CD4-positive, alpha-beta T cell treated with Interleukin-2 at 100 ng/mL for 4 hours (primary cell): ENCODE results near the gene CCDC81.
"Not testable (repeated sequence)": the region's sequence is repeated elsewhere in the genome, so short reads cannot be mapped to it uniquely, and the experiment has no call there.

Experiments used
- DNase-seq: peaks from one replicate; pipeline ENCODE4 v3.0.0-alpha.2; 2020; ENCODE audit warnings: low spot score

CCDC81 gene

GRCh38 chr11:86374586-86374985 is at the start of gene CCDC81:
Gene CCDC81, plus strand, starts transcription at chr11:86374887. Its CDS starts 277 bp downstream, at chr11:86375164.
- DNase-seq = no peak

- DNase-seq = no peak
These were observed 39.4 kb upstream of the CCDC81 start for GRCh38 chr11:86335131-86335767.

- DNase-seq = no peak
These were observed 37.5 kb upstream of the CCDC81 start for GRCh38 chr11:86337227-86337626.

GRCh38 chr11:86341382-86341781 is 33.3 kb upstream of the CCDC81 start:
- DNase-seq = no peak

- no peak for DNase-seq
These were observed 28.2 kb upstream of the CCDC81 start for GRCh38 chr11:86346513-86346912.

- no peak for DNase-seq
These were observed 19.4 kb upstream of the CCDC81 start for GRCh38 chr11:86355256-86355655.

- DNase-seq = not testable (repeated sequence)
These were observed 17.3 kb upstream of the CCDC81 start for GRCh38 chr11:86357412-86357811.

GRCh38 chr11:86358720-86359119 is 16.0 kb upstream of the CCDC81 start:
- DNase-seq = no peak

- no peak for DNase-seq
These were observed 13.8 kb upstream of the CCDC81 start for GRCh38 chr11:86360775-86361395.

GRCh38 chr11:86363424-86363823 is 11.3 kb upstream of the CCDC81 start:
- DNase-seq = no peak

GRCh38 chr11:86365546-86365945 is 9.1 kb upstream of the CCDC81 start:
- no peak for DNase-seq

- DNase-seq = no peak
These were observed 5.0 kb upstream of the CCDC81 start for GRCh38 chr11:86369668-86370067.

GRCh38 chr11:86370171-86370570 is 4.5 kb upstream of the CCDC81 start:
- no peak for DNase-seq

- no peak for DNase-seq
These were observed 3.6 kb upstream of the CCDC81 start for GRCh38 chr11:86370922-86371594.

- DNase-seq = no peak
These were observed 2.6 kb upstream of the CCDC81 start for GRCh38 chr11:86372041-86372440.

GRCh38 chr11:86372586-86372985 is 2.1 kb upstream of the CCDC81 start:
- DNase-seq = no peak

- no peak for DNase-seq
These were observed 618 bp upstream of the CCDC81 start for GRCh38 chr11:86374069-86374468.

GRCh38 chr11:86377972-86378371 is 3.3 kb downstream of the CCDC81 start:
- no peak for DNase-seq

- DNase-seq = no peak
These were observed 5.8 kb downstream of the CCDC81 start for GRCh38 chr11:86380295-86381059.

- no peak for DNase-seq
These were observed 8.6 kb downstream of the CCDC81 start for GRCh38 chr11:86383041-86383955.

- no peak for DNase-seq
These were observed 11.6 kb downstream of the CCDC81 start for GRCh38 chr11:86386283-86386682.

- no peak for DNase-seq
These were observed 12.1 kb downstream of the CCDC81 start for GRCh38 chr11:86386746-86387145.
